Ishikawa (cell line): Measurements from ENCODE around the gene FAT2.

Experiments
- CEBPB ChIP-seq: IDR thresholded peaks from 2 replicates; pipeline ENCODE4 v1.6.1; 2012
- CREB1 ChIP-seq: IDR thresholded peaks from 2 replicates; pipeline ENCODE4 v1.6.1; 2012; ENCODE audit warnings: low read depth
- EP300 ChIP-seq: IDR thresholded peaks from 2 replicates; pipeline ENCODE4 v1.6.1; 2012; ENCODE audit warnings: borderline replicate concordance
- MAX ChIP-seq: IDR thresholded peaks from 2 replicates; pipeline ENCODE4 v1.6.1; 2012
- NFIC ChIP-seq: IDR thresholded peaks from 2 replicates; pipeline ENCODE4 v1.6.1; 2012
- RAD21 ChIP-seq: IDR thresholded peaks from 2 replicates; pipeline ENCODE4 v1.6.1; 2012; ENCODE audit warnings: low read depth
- TAF1 ChIP-seq: IDR thresholded peaks from 2 replicates; pipeline ENCODE4 v1.6.1; 2012; ENCODE audit warnings: low read depth, mild to moderate bottlenecking
- TCF12 ChIP-seq: IDR thresholded peaks from 2 replicates; pipeline ENCODE4 v1.6.1; 2012; ENCODE audit warnings: low read depth
- YY1 ChIP-seq: IDR thresholded peaks from 2 replicates; pipeline ENCODE4 v1.6.1; 2012; ENCODE audit warnings: low read depth
- ZBTB7A ChIP-seq: IDR thresholded peaks from 2 replicates; pipeline ENCODE4 v1.6.1; 2012; ENCODE audit warnings: low read depth

DNA sequence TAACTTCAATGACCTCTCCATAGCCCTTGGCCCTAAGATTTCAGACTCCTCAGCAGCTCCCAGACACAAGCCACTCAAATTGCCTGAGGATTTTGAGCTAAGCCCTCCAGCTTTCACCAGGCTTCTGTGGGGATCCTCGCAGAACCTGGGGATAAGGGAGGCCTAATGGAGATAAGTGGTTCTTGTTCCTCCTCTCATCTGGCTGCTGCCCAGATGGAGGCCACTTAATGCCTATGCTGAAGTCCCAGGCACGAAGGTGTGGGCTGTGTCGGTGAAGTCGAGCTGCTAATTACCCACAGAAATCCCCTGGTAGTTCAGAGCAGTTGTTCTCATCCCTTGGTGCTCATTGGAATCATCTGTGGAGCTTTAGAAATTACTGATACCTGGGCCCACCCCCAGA lies 10.3 kb upstream of the FAT2 start:
- no peak for TF ChIP-seq RAD21
- TF ChIP-seq CEBPB = no peak
- TF ChIP-seq TAF1 = no peak
- TF ChIP-seq MAX = no peak
- no peak for TF ChIP-seq CREB1
- no peak for TF ChIP-seq EP300
- TF ChIP-seq YY1 = no peak
- no peak for TF ChIP-seq TCF12
- TF ChIP-seq NFIC = no peak
- TF ChIP-seq ZBTB7A = no peak
